ENCODE results near the gene BOLA3.
"Not testable (repeated sequence)": the region's sequence is repeated elsewhere in the genome, so short reads cannot be mapped to it uniquely, and the experiment has no call there.

Gene BOLA3

DNA sequence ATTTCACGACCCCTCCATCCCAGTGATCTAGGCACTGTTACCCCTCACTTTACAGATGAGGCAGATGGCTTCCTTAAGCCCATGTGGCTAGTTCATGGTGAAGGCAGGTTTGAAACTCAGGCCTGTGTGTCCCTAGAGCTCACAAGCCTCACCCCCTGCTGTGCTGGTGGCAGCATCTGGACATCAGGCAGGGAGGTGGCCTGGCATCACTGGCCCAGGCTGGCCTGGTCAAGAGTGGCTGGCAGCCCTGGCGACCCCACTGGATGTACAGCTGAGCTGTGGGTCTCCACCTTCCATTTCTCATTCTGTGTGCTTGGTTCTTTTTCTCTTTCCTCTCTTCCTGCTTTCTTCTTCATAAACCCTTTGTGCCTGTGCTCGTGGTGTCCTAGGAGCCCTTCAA lies 56.3 kb downstream of the BOLA3 start:
- Histone ChIP-seq H2AFZ (ENCODE audit: insufficient read depth, low read length, poor library complexity) (no peak overlapping the region), H2BK5ac (ENCODE audit: low read depth, low read length, poor library complexity) (no peak overlapping the region), H4K91ac (ENCODE audit: low read depth, low read length) (no peak overlapping the region), H3K27ac (ENCODE audit: low read depth, low read length) (no peak overlapping the region), H3K36me3 (ENCODE audit: control insufficient read depth in 1 of 2, insufficient read depth in 2 of 2, low read length in 2 of 2) (peaks cover 51 to 54% of the 10 kb centered on the region in 2 experiments), H2BK120ac (ENCODE audit: insufficient read depth, low read length, poor library complexity) (no peak overlapping the region), H3K18ac (ENCODE audit: low read length) (no peak overlapping the region), H3K4me2 (ENCODE audit: low read length) (no peak overlapping the region), H3K9me3 (ENCODE audit: insufficient read depth, low read depth, low read length) (no peaks in the 10 kb centered on the region), H3K79me2 (ENCODE audit: control insufficient read depth, insufficient read depth, low read length, poor library complexity) (no peaks in the 10 kb centered on the region), H3K9ac (ENCODE audit: low read length) (no peak overlapping the region), H3K23ac (ENCODE audit: low read length) (no peak overlapping the region), H3K4me1 (ENCODE audit: control insufficient read depth in 1 of 2, insufficient read depth in 2 of 2, low read length in 2 of 2) (no peaks in the 10 kb centered on the region), H2AK5ac (ENCODE audit: low read length) (no peak overlapping the region), H3K79me1 (ENCODE audit: low read length) (no peaks in the 10 kb centered on the region), H3K4ac (ENCODE audit: low read depth, low read length) (no peak overlapping the region), H3K14ac (ENCODE audit: low read length) (no peak overlapping the region), H3K27me3 (ENCODE audit: insufficient read depth, low read length) (no peaks in the 10 kb centered on the region), H4K8ac (ENCODE audit: low read depth, low read length) (no peak overlapping the region), H2BK12ac (ENCODE audit: low read length) (no peak overlapping the region), H4K12ac (ENCODE audit: low read depth, low read length) (no peak overlapping the region), H3K4me3 (ENCODE audit: low read depth, low read length) (no peak overlapping the region)
- DNase-seq, result no peak
- WGBS (ENCODE audit: extremely low coverage, insufficient coverage, insufficient read length), result no CpG with 5 or more reads among the region's 3 CpGs

DNA sequence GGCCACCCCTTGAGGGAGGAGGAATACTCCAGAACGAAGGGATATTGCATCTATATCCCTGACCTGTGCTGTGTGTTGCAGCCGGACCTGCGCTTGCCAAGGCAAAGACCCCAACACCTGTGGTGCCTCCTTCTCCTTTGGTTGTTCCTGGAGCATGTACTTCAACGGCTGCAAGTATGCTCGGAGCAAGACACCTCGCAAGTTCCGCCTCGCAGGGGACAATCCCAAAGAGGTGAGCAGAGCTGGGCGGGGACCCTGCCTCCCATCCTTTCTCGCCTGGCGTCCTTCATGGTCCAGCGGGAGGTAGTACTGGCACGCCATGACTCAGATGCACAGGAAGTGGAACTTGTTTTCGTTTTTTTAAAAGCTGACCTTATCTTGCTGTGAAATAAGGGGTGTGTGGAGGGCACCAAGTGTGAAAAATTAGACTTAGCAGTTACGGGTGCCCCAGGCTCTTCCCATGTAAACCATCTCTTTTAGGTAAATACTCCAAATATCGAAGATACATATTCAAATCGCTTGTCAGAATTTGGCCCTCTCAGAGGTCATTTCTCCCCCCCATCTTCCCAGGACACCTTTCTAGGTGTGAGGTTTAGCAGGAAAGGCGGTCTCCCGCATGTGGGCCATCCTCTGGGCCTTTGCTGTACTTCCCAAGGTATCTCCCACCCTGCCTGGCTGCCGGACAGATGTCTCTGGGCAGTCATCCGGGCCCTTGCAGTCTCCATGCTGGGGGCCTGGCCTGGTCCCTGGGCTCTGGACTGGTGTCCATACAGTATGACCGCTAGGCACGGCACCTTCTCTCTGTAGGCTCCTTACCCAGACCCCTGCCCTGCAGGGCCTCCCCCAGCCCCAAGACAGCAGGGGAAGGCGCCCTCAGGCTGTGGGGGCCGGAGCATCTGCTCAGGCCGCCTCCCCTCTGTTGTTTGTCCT lies 57.6 kb downstream of the BOLA3 start:
- H4K12ac ChIP-seq (ENCODE audit: low read depth, low read length), result no peak overlapping the region
- no peak overlapping the region for H4K8ac ChIP-seq (ENCODE audit: low read depth, low read length)
- H3K27ac ChIP-seq (ENCODE audit: low read depth, low read length), result no peak overlapping the region
- no peak overlapping the region for H3K18ac ChIP-seq (ENCODE audit: low read length)
- no peaks in the 10 kb centered on the region for H3K9me3 ChIP-seq (ENCODE audit: insufficient read depth, low read depth, low read length)
- H3K4me2 ChIP-seq (ENCODE audit: low read length), result no peak overlapping the region
- H3K9ac ChIP-seq (ENCODE audit: low read length), result no peak overlapping the region
- H2BK5ac ChIP-seq (ENCODE audit: low read depth, low read length, poor library complexity), result no peak overlapping the region
- H3K79me1 ChIP-seq (ENCODE audit: low read length), result no peaks in the 10 kb centered on the region
- WGBS (ENCODE audit: extremely low coverage, insufficient coverage, insufficient read length), result no CpG with 5 or more reads among the region's 26 CpGs
- no peak overlapping the region for H3K14ac ChIP-seq (ENCODE audit: low read length)
- H3K79me2 ChIP-seq (ENCODE audit: control insufficient read depth, insufficient read depth, low read length, poor library complexity), result no peaks in the 10 kb centered on the region
- H3K4ac ChIP-seq (ENCODE audit: low read depth, low read length), result no peak overlapping the region
- no peaks in the 10 kb centered on the region for H3K27me3 ChIP-seq (ENCODE audit: insufficient read depth, low read length)
- H3K4me1 ChIP-seq (ENCODE audit: control insufficient read depth in 1 of 2, insufficient read depth in 2 of 2, low read length in 2 of 2), result no peaks in the 10 kb centered on the region
- no peak overlapping the region for H3K23ac ChIP-seq (ENCODE audit: low read length)
- peaks cover 51 to 57% of the 10 kb centered on the region in 2 experiments for H3K36me3 ChIP-seq (ENCODE audit: control insufficient read depth in 1 of 2, insufficient read depth in 2 of 2, low read length in 2 of 2)
- no peak overlapping the region for H3K4me3 ChIP-seq (ENCODE audit: low read depth, low read length)
- H2BK12ac ChIP-seq (ENCODE audit: low read length), result no peak overlapping the region
- H2AFZ ChIP-seq (ENCODE audit: insufficient read depth, low read length, poor library complexity), result no peak overlapping the region
- DNase-seq, result peak in 1 of 2 donors; percentile 35
- no peak overlapping the region for H4K91ac ChIP-seq (ENCODE audit: low read depth, low read length)
- H2AK5ac ChIP-seq (ENCODE audit: low read length), result no peak overlapping the region
- H2BK120ac ChIP-seq (ENCODE audit: insufficient read depth, low read length, poor library complexity), result no peak overlapping the region

DNA sequence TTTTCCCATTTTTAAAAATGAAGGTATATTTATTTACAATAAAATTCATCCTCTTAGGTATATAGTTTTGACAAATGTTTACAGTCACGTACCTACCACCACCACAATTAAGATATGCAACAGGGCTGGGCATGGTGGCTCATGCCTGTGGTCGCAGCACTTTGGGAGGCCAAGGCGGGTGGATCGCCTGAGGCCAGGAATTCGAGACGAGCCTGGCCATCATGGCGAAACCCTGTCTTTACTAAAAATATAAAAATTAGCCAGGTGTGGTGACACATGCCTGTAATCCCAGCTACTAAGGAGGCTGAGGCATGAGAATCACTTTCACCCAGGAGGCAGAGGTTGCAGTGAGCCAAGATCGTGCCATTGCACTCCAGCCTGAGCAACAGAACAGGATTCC lies 59.0 kb downstream of the BOLA3 start:
- not testable (repeated sequence) for H3K4me2 ChIP-seq (ENCODE audit: low read length); H3K4me3 ChIP-seq (ENCODE audit: low read depth, low read length); H3K79me1 ChIP-seq (ENCODE audit: low read length)

DNA sequence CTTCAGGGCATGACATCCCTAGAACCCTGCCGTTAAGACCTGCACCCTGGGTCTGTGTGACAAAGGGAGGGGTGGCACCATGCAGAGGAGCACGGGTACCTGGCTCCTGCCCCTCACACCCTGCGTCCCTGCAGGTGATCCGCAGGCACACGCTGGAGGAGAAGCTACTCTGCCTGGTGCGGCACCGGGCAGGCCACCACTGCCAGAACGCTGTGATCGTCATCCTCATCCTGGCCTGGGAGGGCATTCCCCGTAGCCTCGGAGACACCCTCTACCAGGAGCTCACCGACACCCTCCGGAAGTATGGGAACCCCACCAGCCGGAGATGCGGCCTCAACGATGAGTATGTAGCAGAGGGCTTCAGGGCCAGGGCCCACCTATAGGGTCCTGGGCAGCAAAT lies 60.0 kb downstream of the BOLA3 start:
- no peak overlapping the region for H3K14ac ChIP-seq (ENCODE audit: low read length)
- H3K4me2 ChIP-seq (ENCODE audit: low read length), result no peak overlapping the region
- no peak overlapping the region for H3K4ac ChIP-seq (ENCODE audit: low read depth, low read length)
- peaks cover 39 to 44% of the 10 kb centered on the region in 2 experiments for H3K36me3 ChIP-seq (ENCODE audit: control insufficient read depth in 1 of 2, insufficient read depth in 2 of 2, low read length in 2 of 2)
- no peak overlapping the region for H4K8ac ChIP-seq (ENCODE audit: low read depth, low read length)
- no peaks in the 10 kb centered on the region for H3K79me2 ChIP-seq (ENCODE audit: control insufficient read depth, insufficient read depth, low read length, poor library complexity)
- no peak overlapping the region for H3K9ac ChIP-seq (ENCODE audit: low read length)
- no peak overlapping the region for H3K27ac ChIP-seq (ENCODE audit: low read depth, low read length)
- no peak for DNase-seq
- H2BK120ac ChIP-seq (ENCODE audit: insufficient read depth, low read length, poor library complexity), result peak overlapping the region; percentile 25
- H3K79me1 ChIP-seq (ENCODE audit: low read length), result no peaks in the 10 kb centered on the region
- no CpG with 5 or more reads among the region's 16 CpGs for WGBS (ENCODE audit: extremely low coverage, insufficient coverage, insufficient read length)
- H2BK5ac ChIP-seq (ENCODE audit: low read depth, low read length, poor library complexity), result no peak overlapping the region
- no peak overlapping the region for H2AFZ ChIP-seq (ENCODE audit: insufficient read depth, low read length, poor library complexity)
- H3K18ac ChIP-seq (ENCODE audit: low read length), result no peak overlapping the region
- H3K27me3 ChIP-seq (ENCODE audit: insufficient read depth, low read length), result no peaks in the 10 kb centered on the region
- H3K23ac ChIP-seq (ENCODE audit: low read length), result no peak overlapping the region
- H2AK5ac ChIP-seq (ENCODE audit: low read length), result no peak overlapping the region
- no peak overlapping the region for H2BK12ac ChIP-seq (ENCODE audit: low read length)
- H4K91ac ChIP-seq (ENCODE audit: low read depth, low read length), result no peak overlapping the region
- no peaks in the 10 kb centered on the region for H3K9me3 ChIP-seq (ENCODE audit: insufficient read depth, low read depth, low read length)
- peak overlapping the region; percentile 47 for H3K4me3 ChIP-seq (ENCODE audit: low read depth, low read length)
- no peak overlapping the region for H4K12ac ChIP-seq (ENCODE audit: low read depth, low read length)
- H3K4me1 ChIP-seq (ENCODE audit: control insufficient read depth in 1 of 2, insufficient read depth in 2 of 2, low read length in 2 of 2), result no peaks in the 10 kb centered on the region

More for the DNA sequence above, 59.0 kb downstream of the BOLA3 start:
- H2BK12ac ChIP-seq (ENCODE audit: low read length); H3K4ac ChIP-seq (ENCODE audit: low read depth, low read length); H4K8ac ChIP-seq (ENCODE audit: low read depth, low read length); H3K79me2 ChIP-seq (ENCODE audit: control insufficient read depth, insufficient read depth, low read length, poor library complexity); H2BK5ac ChIP-seq (ENCODE audit: low read depth, low read length, poor library complexity); H3K9me3 ChIP-seq (ENCODE audit: insufficient read depth, low read depth, low read length); H3K14ac ChIP-seq (ENCODE audit: low read length); H2AFZ ChIP-seq (ENCODE audit: insufficient read depth, low read length, poor library complexity); H3K4me1 ChIP-seq (ENCODE audit: control insufficient read depth in 1 of 2, insufficient read depth in 2 of 2, low read length in 2 of 2); H3K18ac ChIP-seq (ENCODE audit: low read length); H3K27me3 ChIP-seq (ENCODE audit: insufficient read depth, low read length); H4K91ac ChIP-seq (ENCODE audit: low read depth, low read length); H4K12ac ChIP-seq (ENCODE audit: low read depth, low read length); H3K27ac ChIP-seq (ENCODE audit: low read depth, low read length); H2AK5ac ChIP-seq (ENCODE audit: low read length); H3K23ac ChIP-seq (ENCODE audit: low read length); H3K9ac ChIP-seq (ENCODE audit: low read length); H2BK120ac ChIP-seq (ENCODE audit: insufficient read depth, low read length, poor library complexity): not testable (repeated sequence)
- H3K36me3 ChIP-seq (ENCODE audit: control insufficient read depth in 1 of 2, insufficient read depth in 2 of 2, low read length in 2 of 2), result peaks cover 40 to 47% of the 10 kb centered on the region in 2 experiments
- WGBS (ENCODE audit: extremely low coverage, insufficient coverage, insufficient read length), result no CpG with 5 or more reads among the region's 8 CpGs
- peak; percentile 92 to 98 for DNase-seq

Measured in trophoblast cell (in vitro differentiated cells and primary cell).